ENCODE data around the gene TAB3.
A peak's percentile ranks its signal among the peaks of the same experiment; 100 is the strongest.

TAB3 gene

GRCh38 chrX:30918480-30918879 is 29.4 kb upstream of the TAB3 start:
- TF ChIP-seq, protein P1, sequence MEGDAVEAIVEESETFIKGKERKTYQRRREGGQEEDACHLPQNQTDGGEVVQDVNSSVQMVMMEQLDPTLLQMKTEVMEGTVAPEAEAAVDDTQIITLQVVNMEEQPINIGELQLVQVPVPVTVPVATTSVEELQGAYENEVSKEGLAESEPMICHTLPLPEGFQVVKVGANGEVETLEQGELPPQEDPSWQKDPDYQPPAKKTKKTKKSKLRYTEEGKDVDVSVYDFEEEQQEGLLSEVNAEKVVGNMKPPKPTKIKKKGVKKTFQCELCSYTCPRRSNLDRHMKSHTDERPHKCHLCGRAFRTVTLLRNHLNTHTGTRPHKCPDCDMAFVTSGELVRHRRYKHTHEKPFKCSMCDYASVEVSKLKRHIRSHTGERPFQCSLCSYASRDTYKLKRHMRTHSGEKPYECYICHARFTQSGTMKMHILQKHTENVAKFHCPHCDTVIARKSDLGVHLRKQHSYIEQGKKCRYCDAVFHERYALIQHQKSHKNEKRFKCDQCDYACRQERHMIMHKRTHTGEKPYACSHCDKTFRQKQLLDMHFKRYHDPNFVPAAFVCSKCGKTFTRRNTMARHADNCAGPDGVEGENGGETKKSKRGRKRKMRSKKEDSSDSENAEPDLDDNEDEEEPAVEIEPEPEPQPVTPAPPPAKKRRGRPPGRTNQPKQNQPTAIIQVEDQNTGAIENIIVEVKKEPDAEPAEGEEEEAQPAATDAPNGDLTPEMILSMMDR (conservative IDR thresholded peaks at IDR 0.05; ENCODE audit: low read length) = no peak
- no peak for DNase-seq (ENCODE audit: low read depth)
- no peak overlapping the region for H3K4me3 ChIP-seq (ENCODE audit: low read length)

DNA sequence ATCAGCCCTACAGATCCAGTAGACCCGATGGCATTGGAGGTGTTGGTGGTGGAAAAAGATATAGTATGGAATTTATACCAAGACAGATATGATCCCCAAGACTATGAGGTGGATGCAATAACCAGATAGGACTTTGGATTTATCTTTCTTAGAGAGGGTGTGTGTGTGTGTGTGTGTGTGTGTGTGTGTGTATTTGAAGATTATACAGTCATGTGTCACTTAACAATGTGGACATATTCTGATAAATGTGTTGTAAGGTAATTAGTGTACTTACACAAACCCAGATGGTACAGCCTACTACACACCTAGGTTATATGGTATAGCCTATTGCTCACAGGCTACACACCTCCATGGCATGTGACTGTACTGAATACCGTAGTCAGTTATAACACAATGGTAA is 24.4 kb upstream of the TAB3 start:
- TF ChIP-seq, protein P1 (conservative IDR thresholded peaks at IDR 0.05; ENCODE audit: low read length) = no peak
- DNase-seq (ENCODE audit: low read depth) = no peak
- H3K4me3 ChIP-seq (ENCODE audit: low read length) = no peak overlapping the region

DNA sequence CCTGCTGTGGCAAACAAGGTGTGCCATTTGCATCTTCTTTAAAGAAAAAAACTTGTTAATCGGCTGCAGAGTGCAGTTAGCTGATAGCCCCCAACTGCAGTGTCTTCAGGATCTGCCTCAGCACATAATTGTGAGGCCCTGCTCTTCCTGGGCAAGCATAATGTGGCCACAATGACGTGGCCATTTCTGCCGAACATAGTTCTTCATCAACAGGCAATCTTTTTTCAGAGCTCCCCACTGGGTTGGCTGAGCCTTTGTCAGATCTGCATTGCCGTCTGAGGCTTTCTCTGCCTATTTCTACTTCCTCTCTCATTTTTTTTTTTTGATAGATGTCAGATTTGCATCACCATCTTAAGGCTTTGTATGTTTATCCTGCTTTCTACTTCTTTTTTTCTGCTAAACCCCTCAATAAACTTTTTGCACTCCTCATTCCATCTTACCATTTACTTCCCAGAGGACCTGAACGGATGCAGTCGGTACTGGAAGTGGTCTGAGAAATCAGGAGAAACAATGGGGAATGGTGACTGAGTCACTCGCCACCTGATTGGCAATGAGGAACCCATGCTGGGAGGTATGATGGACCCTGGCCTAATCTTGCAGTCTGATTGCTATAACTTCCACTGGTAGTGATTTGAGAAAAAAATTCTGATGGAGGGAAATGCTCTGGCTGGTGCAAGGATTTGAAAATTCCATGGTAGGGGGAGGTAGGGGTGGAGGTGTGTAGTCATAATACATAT is 21.2 kb upstream of the TAB3 start:
- TF ChIP-seq, protein P1 (conservative IDR thresholded peaks at IDR 0.05; ENCODE audit: low read length) = no peak
- peak; percentile 37 for DNase-seq (ENCODE audit: low read depth)
- H3K4me3 ChIP-seq (ENCODE audit: low read length) = no peak overlapping the region

DNA sequence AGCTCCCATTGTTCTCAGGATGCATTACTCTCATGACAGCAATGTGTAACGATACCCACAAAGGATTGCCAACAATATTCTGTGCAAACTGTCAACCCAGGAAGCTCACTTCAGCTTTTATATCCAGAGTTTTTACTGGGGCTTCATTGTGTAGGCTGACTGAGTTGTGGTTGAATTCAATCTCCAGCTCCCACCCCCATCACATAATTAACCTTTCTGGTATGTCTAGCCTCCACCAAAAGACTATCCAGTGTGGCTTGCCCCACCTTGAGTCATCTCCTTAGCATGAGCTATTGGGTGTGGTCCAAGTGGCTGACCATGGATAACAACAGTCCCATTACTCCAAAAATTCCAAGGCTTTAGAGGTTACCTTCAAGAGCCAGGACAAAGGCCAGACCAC is 17.7 kb upstream of the TAB3 start:
- H3K4me3 ChIP-seq (ENCODE audit: low read length) = no peak overlapping the region
- TF ChIP-seq, protein P1 (conservative IDR thresholded peaks at IDR 0.05; ENCODE audit: low read length) = no peak
- peak; percentile 83 for DNase-seq (ENCODE audit: low read depth)

DNA sequence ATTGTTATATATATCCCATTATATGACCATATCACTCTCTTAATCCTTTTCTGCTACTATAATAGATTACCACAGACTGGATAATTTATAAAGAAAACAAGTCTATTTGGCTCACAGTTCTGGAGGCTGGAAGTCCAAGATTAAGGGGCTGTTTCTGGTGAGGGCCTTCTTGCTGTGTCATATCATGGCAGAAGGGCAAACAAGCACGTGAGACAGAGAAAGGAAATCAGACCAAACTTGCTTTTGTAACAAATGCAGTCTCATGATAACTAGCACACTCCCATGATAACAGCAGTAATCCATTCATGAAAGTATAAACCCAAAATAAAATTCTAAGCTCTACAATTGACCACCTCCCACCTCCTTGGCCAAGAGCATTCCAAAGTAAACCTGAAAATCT is 16.3 kb upstream of the TAB3 start:
- TF ChIP-seq, protein P1 (conservative IDR thresholded peaks at IDR 0.05; ENCODE audit: low read length) = no peak
- DNase-seq (ENCODE audit: low read depth) = no peak
- H3K4me3 ChIP-seq (ENCODE audit: low read length) = no peak overlapping the region

- DNase-seq (ENCODE audit: low read depth) = no peak
- TF ChIP-seq, protein P1 (conservative IDR thresholded peaks at IDR 0.05; ENCODE audit: low read length) = no peak
These were observed 15.6 kb upstream of the TAB3 start for GRCh38 chrX:30904632-30905031.

GRCh38 chrX:30904186-30904585 is 15.1 kb upstream of the TAB3 start:
- TF ChIP-seq, protein P1 (conservative IDR thresholded peaks at IDR 0.05; ENCODE audit: low read length) = no peak
- H3K4me3 ChIP-seq (ENCODE audit: low read length) = no peak overlapping the region
- no peak for DNase-seq (ENCODE audit: low read depth)

More at GRCh38 chrX:30904632-30905031, 15.6 kb upstream of the TAB3 start:
- no peak overlapping the region for H3K4me3 ChIP-seq (ENCODE audit: low read length)

All from AG10803 (cell line).